SK-N-SH (cell line): Measurements from ENCODE around the gene CRISPLD2. TPM values are rescaled to one million over a fixed set of nuclear protein-coding genes. Genes with fewer than 3 reads are reported as not detected.

ENCODE experiments used
- CTCF ChIA-PET: fragments of 300-600, 350-600 bp; formaldehyde crosslinking; extraction: SDS; loops from one replicate; lab custom pipeline; 2021; lab: Yijun Ruan, JAX
- POLR2A ChIA-PET: fragments of 350-600 bp; sonication (Branson Sonifier 250); formaldehyde crosslinking; extraction: SDS; loops from one replicate; lab custom pipeline; 2020; ENCODE audit warnings: antibody characterized with exemption, inconsistent platforms; lab: Yijun Ruan, JAX
- DNase-seq: peaks from one replicate; pipeline ENCODE4 v3.0.0; 2012
- H2AFZ ChIP-seq: fragments of 200-600 bp; sonication (generic); 2 replicates; pipeline ENCODE4 v1.8.1; 2016; ENCODE audit warnings: antibody characterized with exemption, mild to moderate bottlenecking, low read depth
- H3F3A ChIP-seq: fragments of 200-600 bp; sonication (generic); replicated peaks from 2 replicates; pipeline ENCODE3; 2016; ENCODE audit warnings: antibody characterized with exemption, mild to moderate bottlenecking; ENCODE audit not compliant: insufficient read depth
- H3K27ac ChIP-seq, 2 experiments: fragments of 200-500 bp in 1 of 2; fragments of 200-600 bp in 1 of 2; sonication (Bioruptor generic) in 1 of 2; sonication (generic), shearing (Covaris generic) in 1 of 2; 2 replicates each; pipeline versions ENCODE4 v1.5.1 to v1.6.1; 2014 to 2016; ENCODE audit warnings: low read depth in 2 of 2, inconsistent platforms in 1 of 2, low read length in 1 of 2, mild to moderate bottlenecking in 1 of 2, mixed read lengths in 1 of 2
- H3K27me3 ChIP-seq: fragments of 200-600 bp; sonication (generic), shearing (Covaris generic); 2 replicates; pipeline ENCODE4 v1.6.1; 2016; ENCODE audit warnings: mixed run types; ENCODE audit not compliant: insufficient read depth
- H3K36me3 ChIP-seq, 2 experiments: fragments of 200-500 bp in 1 of 2; fragments of 200-600 bp in 1 of 2; sonication (Bioruptor generic) in 1 of 2; sonication (generic) in 1 of 2; replicated peaks in 1 of 2; 2 replicates each; pipeline versions ENCODE3 to v1.5.1; 2014 to 2016; ENCODE audit warnings: low read length in 1 of 2, mild to moderate bottlenecking in 1 of 2; ENCODE audit not compliant: insufficient read depth in 2 of 2, control insufficient read depth in 1 of 2
- H3K4me1 ChIP-seq, 2 experiments: fragments of 200-500 bp in 1 of 2; fragments of 200-600 bp in 1 of 2; sonication (Bioruptor generic) in 1 of 2; sonication (generic), shearing (Covaris generic) in 1 of 2; 2 replicates each; pipeline versions ENCODE4 v1.5.1 to v1.6.1; 2014 to 2016; ENCODE audit warnings: low read depth in 1 of 2, low read length in 1 of 2, mixed run types in 1 of 2; ENCODE audit not compliant: insufficient read depth in 2 of 2, control insufficient read depth in 1 of 2
- H3K4me2 ChIP-seq: fragments of 200-600 bp; sonication (generic), shearing (Covaris generic); 2 replicates; pipeline ENCODE4 v1.6.1; 2017; ENCODE audit warnings: mixed run types
- H3K4me3 ChIP-seq, 2 experiments: fragments of 200-500 bp in 1 of 2; fragments of 200-600 bp in 1 of 2; sonication (Bioruptor generic) in 1 of 2; sonication (generic), shearing (Covaris generic) in 1 of 2; 2 replicates each; pipeline versions ENCODE4 v1.5.1 to v1.8.1; 2014 to 2016; ENCODE audit warnings: low read depth in 2 of 2, inconsistent platforms in 1 of 2, low read length in 1 of 2, mild to moderate bottlenecking in 1 of 2, mixed read lengths in 1 of 2, moderate library complexity in 1 of 2
- H3K79me2 ChIP-seq: fragments of 200-600 bp; sonication (generic); 2 replicates; pipeline ENCODE4 v1.8.1; 2017; ENCODE audit warnings: mild to moderate bottlenecking; ENCODE audit not compliant: insufficient read depth
- H3K9ac ChIP-seq: fragments of 200-600 bp; sonication (generic); 2 replicates; pipeline ENCODE4 v1.6.1; 2017; ENCODE audit warnings: mixed run types
- H3K9me2 ChIP-seq: fragments of 200-600 bp; sonication (generic); 2 replicates; pipeline ENCODE4 v1.6.1; 2017; ENCODE audit warnings: mixed run types
- H3K9me3 ChIP-seq: fragments of 200-600 bp; sonication (generic); 2 replicates; pipeline ENCODE4 v1.6.1; 2017; ENCODE audit warnings: mixed run types, mild to moderate bottlenecking, moderate library complexity
- H4K20me1 ChIP-seq: fragments of 200-600 bp; sonication (generic); 2 replicates; pipeline ENCODE4 v1.6.1; 2017; ENCODE audit warnings: mild to moderate bottlenecking, mixed run types; ENCODE audit not compliant: insufficient read depth
- CHD2 ChIP-seq: fragments of 150-350 bp; IDR thresholded peaks from 2 replicates; pipeline ENCODE4 v1.6.1; 2018; ENCODE audit warnings: low read length; ENCODE audit not compliant: partially characterized antibody
- CTCF ChIP-seq: fragments of 200-600 bp; sonication (generic); IDR thresholded peaks from 2 replicates; pipeline ENCODE4 v1.6.1; 2017; ENCODE audit warnings: antibody characterized with exemption, mild to moderate bottlenecking, moderate library complexity
- EZH2phosphoT487 ChIP-seq: fragments of 200-600 bp; sonication (generic); IDR thresholded peaks from 2 replicates; pipeline ENCODE4 v1.6.1; 2017; ENCODE audit warnings: low read depth, mixed run types, mild to moderate bottlenecking, antibody characterized with exemption, moderate library complexity, borderline replicate concordance
- FOSL2 ChIP-seq: IDR thresholded peaks from 2 replicates; pipeline ENCODE4 v1.4.0; 2012; ENCODE audit warnings: low read depth, mild to moderate bottlenecking, moderate library complexity, borderline replicate concordance
- MXI1 ChIP-seq: IDR thresholded peaks from 2 replicates; pipeline ENCODE4 v1.6.1; 2012; ENCODE audit warnings: mild to moderate bottlenecking, low read depth, low read length, improper control_type of control experiment
- NFIC ChIP-seq: IDR thresholded peaks from 2 replicates; pipeline ENCODE4 v1.4.0; 2012; ENCODE audit warnings: borderline replicate concordance
- NRF1 ChIP-seq: IDR thresholded peaks from 2 replicates; pipeline ENCODE4 v1.6.1; 2012; ENCODE audit warnings: low read depth, mild to moderate bottlenecking, low read length
- POLR2AphosphoS5 ChIP-seq: IDR thresholded peaks from 2 replicates; pipeline ENCODE4 v1.6.1; 2012; ENCODE audit warnings: low read depth, low read length
- RAD21 ChIP-seq: IDR thresholded peaks from 2 replicates; pipeline ENCODE4 v1.6.1; 2012; ENCODE audit warnings: mild to moderate bottlenecking, low read length
- RCOR1 ChIP-seq: fragments of 150-350 bp; IDR thresholded peaks from 2 replicates; pipeline ENCODE4 v1.6.1; 2017; ENCODE audit warnings: antibody characterized with exemption, low read length
- RFX5 ChIP-seq: IDR thresholded peaks from 2 replicates; pipeline ENCODE4 v1.6.1; 2012; ENCODE audit warnings: mild to moderate bottlenecking, improper control_type of control experiment, low read length
- SIN3A ChIP-seq: IDR thresholded peaks from 2 replicates; pipeline ENCODE4 v1.6.1; 2012; ENCODE audit warnings: low read depth, mild to moderate bottlenecking, low read length, moderate library complexity, borderline replicate concordance
- SMC3 ChIP-seq: IDR thresholded peaks from 2 replicates; pipeline ENCODE4 v1.6.1; 2012; ENCODE audit warnings: low read depth, low read length, improper control_type of control experiment
- TCF12 ChIP-seq: IDR thresholded peaks from 2 replicates; pipeline ENCODE4 v1.4.0; 2012
- TEAD4 ChIP-seq: IDR thresholded peaks from 2 replicates; pipeline ENCODE4 v1.4.0; 2012; ENCODE audit warnings: mild to moderate bottlenecking, borderline replicate concordance; ENCODE audit not compliant: insufficient read depth
- USF1 ChIP-seq: IDR thresholded peaks from 2 replicates; pipeline ENCODE4 v1.4.0; 2012; ENCODE audit warnings: low read depth, borderline replicate concordance
- USF2 ChIP-seq: fragments of 150-350 bp; IDR thresholded peaks from 2 replicates; pipeline ENCODE4 v1.6.1; 2017; ENCODE audit warnings: antibody characterized with exemption, low read length, low read depth, borderline replicate concordance
- YY1 ChIP-seq: IDR thresholded peaks from 2 replicates; pipeline ENCODE4 v1.4.0; 2012; ENCODE audit warnings: low read depth, mild to moderate bottlenecking
- WGBS: methylation state at CpG from one replicate; pipeline ENCODE4 v1.1.6; 2017; ENCODE audit warnings: low lambda C conversion rate; 5-methylcytosine and 5-hydroxymethylcytosine counted together
- polyA plus RNA-seq, 3 experiments: library from polyadenylated mRNA; depleted of rRNA; stranded (reverse); fragments of >200 nt; gene quantifications; 2 replicates each; pipeline ENCODE4 v1.2.3, GENCODE V29; 2012
- TF ChIP-seq, protein P1 (sequence below): fragments of 150-350 bp; IDR thresholded peaks from 2 replicates; pipeline ENCODE4 v1.6.1; 2016; ENCODE audit warnings: mild to moderate bottlenecking, low read depth, low read length
- TF ChIP-seq, protein P2 (sequence below): IDR thresholded peaks from 2 replicates; pipeline ENCODE4 v1.4.0; 2012; ENCODE audit warnings: low read depth, borderline replicate concordance

Gene CRISPLD2
- polyA plus RNA-seq, 1 of the 3 experiments (the other 2 are of a cell fraction): 6.3 TPM

GRCh38 chr16:84943620-84944019 lies 123.8 kb downstream of the CRISPLD2 start:
- WGBS: 54% methylated on average over 4 of the region's 4 CpGs

More at GRCh38 chr16:84943620-84944019, 123.8 kb downstream of the CRISPLD2 start:
- no peak overlapping the region for H3K9ac ChIP-seq
- no peak overlapping the region for H2AFZ ChIP-seq
- no peaks in the 10 kb centered on the region for H3K27me3 ChIP-seq
- H4K20me1 ChIP-seq: no peaks in the 10 kb centered on the region
- POLR2A ChIA-PET: no interaction called here
- CTCF ChIA-PET: interaction anchor here (1.7 kb wide), 1 partner anchor 189 kb away, joined by 10 read pairs; no protein-coding TSS in a partner anchor
- H3K4me2 ChIP-seq: no peak overlapping the region
- no peaks in the 10 kb centered on the region for H3K9me3 ChIP-seq
- TF ChIP-seq YY1 (no peak), EZH2phosphoT487 (no peak), FOSL2 (no peak), SMC3 (no peak), POLR2AphosphoS5 (no peak), TCF12 (no peak), CTCF (no peak), CHD2 (no peak), RFX5 (no peak), NFIC (no peak), USF1 (no peak), NRF1 (no peak), USF2 (no peak), TEAD4 (no peak), MXI1 (no peak), SIN3A (no peak), RCOR1 (no peak), RAD21 (no peak)
- TF ChIP-seq, protein P1, sequence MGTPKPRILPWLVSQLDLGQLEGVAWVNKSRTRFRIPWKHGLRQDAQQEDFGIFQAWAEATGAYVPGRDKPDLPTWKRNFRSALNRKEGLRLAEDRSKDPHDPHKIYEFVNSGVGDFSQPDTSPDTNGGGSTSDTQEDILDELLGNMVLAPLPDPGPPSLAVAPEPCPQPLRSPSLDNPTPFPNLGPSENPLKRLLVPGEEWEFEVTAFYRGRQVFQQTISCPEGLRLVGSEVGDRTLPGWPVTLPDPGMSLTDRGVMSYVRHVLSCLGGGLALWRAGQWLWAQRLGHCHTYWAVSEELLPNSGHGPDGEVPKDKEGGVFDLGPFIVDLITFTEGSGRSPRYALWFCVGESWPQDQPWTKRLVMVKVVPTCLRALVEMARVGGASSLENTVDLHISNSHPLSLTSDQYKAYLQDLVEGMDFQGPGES: no peak
- TF ChIP-seq, protein P2, sequence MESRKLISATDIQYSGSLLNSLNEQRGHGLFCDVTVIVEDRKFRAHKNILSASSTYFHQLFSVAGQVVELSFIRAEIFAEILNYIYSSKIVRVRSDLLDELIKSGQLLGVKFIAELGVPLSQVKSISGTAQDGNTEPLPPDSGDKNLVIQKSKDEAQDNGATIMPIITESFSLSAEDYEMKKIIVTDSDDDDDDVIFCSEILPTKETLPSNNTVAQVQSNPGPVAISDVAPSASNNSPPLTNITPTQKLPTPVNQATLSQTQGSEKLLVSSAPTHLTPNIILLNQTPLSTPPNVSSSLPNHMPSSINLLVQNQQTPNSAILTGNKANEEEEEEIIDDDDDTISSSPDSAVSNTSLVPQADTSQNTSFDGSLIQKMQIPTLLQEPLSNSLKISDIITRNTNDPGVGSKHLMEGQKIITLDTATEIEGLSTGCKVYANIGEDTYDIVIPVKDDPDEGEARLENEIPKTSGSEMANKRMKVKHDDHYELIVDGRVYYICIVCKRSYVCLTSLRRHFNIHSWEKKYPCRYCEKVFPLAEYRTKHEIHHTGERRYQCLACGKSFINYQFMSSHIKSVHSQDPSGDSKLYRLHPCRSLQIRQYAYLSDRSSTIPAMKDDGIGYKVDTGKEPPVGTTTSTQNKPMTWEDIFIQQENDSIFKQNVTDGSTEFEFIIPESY: no peak
- no peak overlapping the region for H3K27ac ChIP-seq
- H3K79me2 ChIP-seq: no peaks in the 10 kb centered on the region
- no peak for DNase-seq
- no peak overlapping the region for H3K4me3 ChIP-seq
- H3K4me1 ChIP-seq: peaks cover 0 to 11% of the 10 kb centered on the region in 2 experiments; a peak in 1 of 4 replicates
- no peaks in the 10 kb centered on the region for H3K36me3 ChIP-seq
- no peaks in the 10 kb centered on the region for H3K9me2 ChIP-seq
- H3F3A ChIP-seq: no peaks in the 10 kb centered on the region
